Gastroesophageal sphincter (tissue), 4 donors: ENCODE data around the gene HS6ST3. TPM values are rescaled to one million over a fixed set of nuclear protein-coding genes. Genes with fewer than 3 reads are reported as not detected.

Experiments
- ATAC-seq: fragments of 150-250 bp; one replicate; pipeline ENCODE4 v1.9.1; 2016; ENCODE audit warnings: mild to moderate bottlenecking, moderate library complexity
- H3K27ac ChIP-seq, 4 donors: fragments of 200-600 bp; sonication (generic) in 3 of 4; 1 replicate in 3 of 4; 2 replicates in 1 of 4; pipeline ENCODE4 v1.5.1; 2016 to 2019
- H3K27me3 ChIP-seq: fragments of 200-600 bp; sonication (generic); one replicate; pipeline ENCODE4 v1.5.1; 2019
- H3K36me3 ChIP-seq, 2 donors: fragments of 200-600 bp; sonication (generic); one replicate each; pipeline ENCODE4 v1.5.1; 2019; ENCODE audit warnings: control low read depth in 1 of 2
- H3K4me1 ChIP-seq, 3 donors: fragments of 200-600 bp; sonication (generic); 1 replicate in 2 of 3; 2 replicates in 1 of 3; pipeline ENCODE4 v1.5.1; 2016 to 2019; ENCODE audit warnings: control low read depth in 2 of 3
- H3K4me3 ChIP-seq, 2 donors: fragments of 200-600 bp; sonication (generic); one replicate each; pipeline ENCODE4 v1.5.1; 2019; ENCODE audit warnings: mild to moderate bottlenecking in 1 of 2, moderate library complexity in 1 of 2
- H3K9me3 ChIP-seq, 3 donors: fragments of 200-600 bp; sonication (generic); one replicate each; pipeline ENCODE4 v1.5.1; 2017 to 2019; ENCODE audit warnings: control low read depth in 2 of 3
- CTCF ChIP-seq, 4 experiments: fragments of 200-600 bp in 2 of 4; fragments of 450-650 bp in 2 of 4; sonication (generic) in 1 of 4; IDR thresholded peaks; one replicate each; pipeline ENCODE4 v1.5.1; 2017 to 2019; ENCODE audit warnings: antibody characterized with exemption in 4 of 4, mild to moderate bottlenecking in 2 of 4, moderate library complexity in 2 of 4
- EP300 ChIP-seq: sonication (generic); formaldehyde crosslinking; IDR thresholded peaks from one replicate; pipeline ENCODE4 v1.6.1; 2017; ENCODE audit warnings: antibody characterized with exemption, mild to moderate bottlenecking
- POLR2A ChIP-seq, 2 donors: fragments of 450-650 bp; IDR thresholded peaks; one replicate each; pipeline ENCODE4 v1.6.1; 2017; ENCODE audit warnings: antibody characterized with exemption in 2 of 2, mild to moderate bottlenecking in 2 of 2, moderate library complexity in 1 of 2
- POLR2AphosphoS5 ChIP-seq: sonication (generic); formaldehyde crosslinking; IDR thresholded peaks from one replicate; pipeline ENCODE4 v1.6.1; 2017; ENCODE audit warnings: antibody characterized with exemption
- WGBS, 2 donors: methylation state at CpG; one replicate each; pipeline ENCODE4 v1.1.5; 2018; ENCODE audit warnings: low coverage in 1 of 2; 5-methylcytosine and 5-hydroxymethylcytosine counted together
- total RNA-seq, 4 donors: library from RNA; depleted of rRNA; stranded (reverse); fragments of >200 nt; gene quantifications; one replicate each; pipeline ENCODE4 v1.1.0, GENCODE V29; 2016

HS6ST3 gene
- total RNA-seq, 4 donors from 2014 or later = 3.4 to 13.2 (median 5.2) TPM

DNA sequence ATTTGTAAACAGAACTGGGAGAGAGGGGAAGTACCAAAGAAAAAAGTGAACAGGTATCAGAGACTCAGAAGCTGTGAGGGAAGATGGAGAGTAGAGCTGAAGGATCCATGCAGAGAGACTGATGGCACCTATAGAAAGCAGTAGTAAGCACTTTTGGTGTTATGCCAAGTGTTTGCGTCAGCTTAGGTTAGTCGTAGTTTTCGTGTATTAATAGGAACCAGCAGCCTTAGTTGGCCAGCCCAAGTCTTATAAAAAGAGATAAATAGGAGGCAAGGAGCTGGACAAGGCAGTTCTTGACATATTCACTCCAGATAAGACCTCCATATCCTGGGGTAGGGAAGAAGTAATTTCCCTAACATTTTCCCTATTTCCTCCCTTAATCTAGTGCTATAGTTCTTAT, 690.2 kb downstream of the HS6ST3 start:
- Histone ChIP-seq H3K4me3 (no peak overlapping the region), H3K27me3 (no peaks in the 10 kb centered on the region), H3K27ac (no peak overlapping the region), H3K36me3 (no peaks in the 10 kb centered on the region), H3K9me3 (peaks cover 0 to 13% (median 0%) of the 10 kb centered on the region in 3 donors), H3K4me1 (no peaks in the 10 kb centered on the region)
- TF ChIP-seq POLR2AphosphoS5 (no peak), CTCF (IDR thresholded peaks at IDR 0.05) (no peak), POLR2A (IDR thresholded peaks at IDR 0.05) (no peak), EP300 (no peak)
- ATAC-seq = no peak
- 61 to 63% methylated on average over 3 of the region's 3 CpGs for WGBS, 2 donors

DNA sequence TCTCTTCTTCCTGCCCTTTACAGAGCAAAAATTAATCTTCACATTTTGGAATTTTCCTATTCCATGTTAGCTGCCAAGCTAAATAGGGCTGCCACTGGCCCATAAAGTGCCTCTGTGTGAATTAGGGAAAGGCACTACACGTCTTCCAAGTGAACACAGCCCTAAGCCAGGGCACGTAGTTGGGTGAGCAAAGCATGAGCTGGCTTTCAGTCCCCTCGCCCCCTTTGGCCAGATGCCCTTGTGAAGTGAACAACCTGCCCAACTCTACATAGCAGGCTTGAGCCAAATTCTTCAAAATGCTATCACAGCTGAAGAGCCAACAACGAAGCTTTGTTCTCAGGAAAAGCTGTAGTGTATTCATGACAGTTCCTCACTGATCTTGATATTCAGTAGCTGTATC, 691.2 kb downstream of the HS6ST3 start:
- Histone ChIP-seq H3K4me3 (no peak overlapping the region), H3K36me3 (no peaks in the 10 kb centered on the region), H3K4me1 (no peaks in the 10 kb centered on the region), H3K27me3 (no peaks in the 10 kb centered on the region), H3K9me3 (peaks cover 0 to 13% (median 0%) of the 10 kb centered on the region in 3 donors), H3K27ac (no peak overlapping the region)
- WGBS, 2 donors = 43 to 50% methylated on average over 4 of the region's 4 CpGs
- TF ChIP-seq POLR2A (IDR thresholded peaks at IDR 0.05) (no peak), POLR2AphosphoS5 (no peak), EP300 (no peak), CTCF (IDR thresholded peaks at IDR 0.05) (no peak)
- no peak for ATAC-seq

GRCh38 chr13:96782186-96782585, 692.3 kb downstream of the HS6ST3 start:
- ATAC-seq = no peak
- 64 to 85% methylated on average over 4 to 5 of the region's 5 CpGs for WGBS, 2 donors
- H3K27ac ChIP-seq = no peak overlapping the region
- H3K4me3 ChIP-seq = no peak overlapping the region
- H3K36me3 ChIP-seq = no peaks in the 10 kb centered on the region
- no peaks in the 10 kb centered on the region for H3K4me1 ChIP-seq
- TF ChIP-seq EP300 = no peak
- TF ChIP-seq POLR2A (IDR thresholded peaks at IDR 0.05) = no peak
- no peak for TF ChIP-seq CTCF (IDR thresholded peaks at IDR 0.05)
- TF ChIP-seq POLR2AphosphoS5 = no peak
- H3K27me3 ChIP-seq = no peaks in the 10 kb centered on the region
- peaks cover 0 to 19% (median 0%) of the 10 kb centered on the region in 3 donors for H3K9me3 ChIP-seq

DNA sequence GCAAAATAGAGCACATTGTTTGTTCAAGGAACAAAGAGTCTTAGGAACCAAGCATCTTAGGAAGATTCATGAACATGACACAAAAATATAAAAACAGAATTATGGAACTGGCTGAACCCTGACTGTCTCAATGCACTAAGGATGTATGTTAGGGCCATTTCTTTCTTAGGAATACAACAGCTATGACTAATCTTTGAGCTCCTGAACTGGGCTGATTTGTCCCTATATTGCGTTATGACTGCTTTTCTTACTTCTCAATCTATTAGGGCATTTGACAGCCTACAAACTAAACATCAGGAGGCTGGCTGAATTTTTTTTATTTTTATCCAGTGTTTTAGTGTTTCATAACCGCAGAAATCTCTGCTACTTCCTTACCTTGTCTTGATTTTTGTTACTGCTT, 693.1 kb downstream of the HS6ST3 start:
- TF ChIP-seq CTCF (IDR thresholded peaks at IDR 0.05) = no peak
- TF ChIP-seq POLR2A (IDR thresholded peaks at IDR 0.05) = no peak
- TF ChIP-seq POLR2AphosphoS5 = no peak
- TF ChIP-seq EP300 = no peak
- ATAC-seq = no peak
- H3K27ac ChIP-seq = no peak overlapping the region
- H3K27me3 ChIP-seq = no peaks in the 10 kb centered on the region
- H3K36me3 ChIP-seq = no peaks in the 10 kb centered on the region
- H3K9me3 ChIP-seq = peaks cover 0 to 17% (median 0%) of the 10 kb centered on the region in 3 donors
- H3K4me3 ChIP-seq = no peak overlapping the region
- WGBS, 2 donors = 68 to 76% methylated on average over 2 of the region's 2 CpGs
- no peaks in the 10 kb centered on the region for H3K4me1 ChIP-seq

DNA sequence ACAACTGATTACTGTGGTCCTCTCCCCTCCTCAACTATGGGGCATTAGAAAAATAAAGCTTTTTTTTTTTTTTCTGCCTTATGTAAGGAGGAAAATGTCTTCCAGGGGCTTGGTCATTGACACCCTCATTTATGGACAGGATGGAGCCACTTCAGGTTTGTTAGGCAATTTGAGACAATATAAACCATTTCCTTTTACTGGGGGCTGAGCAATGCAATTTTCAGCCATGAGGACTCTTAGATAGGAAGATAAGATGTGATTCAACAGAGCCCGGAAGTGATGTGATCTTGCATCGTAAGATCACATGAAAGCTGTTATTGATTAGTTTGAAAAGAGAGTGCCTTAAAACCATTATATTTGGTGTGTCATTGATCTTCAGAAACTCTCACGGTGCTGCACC, 693.6 kb downstream of the HS6ST3 start:
- Histone ChIP-seq H3K4me1 (no peaks in the 10 kb centered on the region), H3K9me3 (peaks cover 0 to 14% (median 0%) of the 10 kb centered on the region in 3 donors), H3K4me3 (no peak overlapping the region), H3K36me3 (no peaks in the 10 kb centered on the region), H3K27ac (no peak overlapping the region), H3K27me3 (no peaks in the 10 kb centered on the region)
- TF ChIP-seq POLR2A (IDR thresholded peaks at IDR 0.05) (no peak), EP300 (no peak), CTCF (IDR thresholded peaks at IDR 0.05) (no peak), POLR2AphosphoS5 (no peak)
- WGBS, 2 donors = 39 to 47% methylated on average over 3 of the region's 3 CpGs
- ATAC-seq = no peak
